A673 (cell line): ENCODE data around the gene FOLR2. TPM values are rescaled to one million over a fixed set of nuclear protein-coding genes. Genes with fewer than 3 reads are reported as not detected.

Experiments
- BruUV-seq: library from RNA; stranded (reverse); fragments of 400-500 nt; replicated peaks from 2 replicates; lab custom pipeline; 2021; lab: Mats Ljungman, UMichigan
- CTCF ChIA-PET: fragments of 300-600 bp; sonication (Branson Sonifier 250); formaldehyde crosslinking; loops from one replicate; lab custom pipeline; 2022; ENCODE audit warnings: antibody characterized with exemption; lab: Charles Lee
- POLR2A ChIA-PET: fragments of 300-600 bp; sonication (Branson Sonifier 250); formaldehyde crosslinking; loops from one replicate; lab custom pipeline; 2022; ENCODE audit warnings: antibody characterized with exemption; ENCODE audit not compliant: low non-redundant PET; lab: Charles Lee
- DNase-seq: peaks from one replicate; pipeline ENCODE4 v3.0.0-alpha.2; 2015; ENCODE audit warnings: low spot score
- H3K27ac ChIP-seq: fragments of 200-600 bp; sonication (generic); 2 replicates; pipeline ENCODE4 v1.5.1; 2016; ENCODE audit warnings: mixed run types, low read depth, mild to moderate bottlenecking, mixed read lengths, antibody characterized with exemption, low read length; ENCODE audit not compliant: poor library complexity, severe bottlenecking
- H3K27me3 ChIP-seq: fragments of 200-600 bp; sonication (generic); replicated peaks from 2 replicates; pipeline ENCODE4 v1.6.1; 2017; ENCODE audit warnings: mixed run types, low read depth, mild to moderate bottlenecking, mixed read lengths, antibody characterized with exemption, low read length; ENCODE audit not compliant: insufficient read depth, poor library complexity
- H3K36me3 ChIP-seq: fragments of 200-600 bp; sonication (generic); 2 replicates; pipeline ENCODE4 v1.6.1; 2016; ENCODE audit warnings: mixed run types, mild to moderate bottlenecking, mixed read lengths, antibody characterized with exemption, low read length; ENCODE audit not compliant: insufficient read depth, poor library complexity, severe bottlenecking
- H3K4me1 ChIP-seq: fragments of 200-600 bp; sonication (generic); 2 replicates; pipeline ENCODE4 v1.6.1; 2017; ENCODE audit warnings: mixed run types, mild to moderate bottlenecking, mixed read lengths, antibody characterized with exemption, low read length; ENCODE audit not compliant: insufficient read depth, poor library complexity, severe bottlenecking
- H3K4me3 ChIP-seq: fragments of 200-600 bp; sonication (generic); 2 replicates; pipeline ENCODE4 v1.5.1; 2016; ENCODE audit warnings: low read depth, mixed run types, mild to moderate bottlenecking, mixed read lengths, low read length; ENCODE audit not compliant: poor library complexity, severe bottlenecking
- H3K9me3 ChIP-seq: fragments of 200-600 bp; sonication (generic); 2 replicates; pipeline ENCODE4 v1.6.1; 2016; ENCODE audit warnings: mixed run types, low read depth, mild to moderate bottlenecking, mixed read lengths, antibody characterized with exemption, low read length; ENCODE audit not compliant: poor library complexity, severe bottlenecking
- CTCF ChIP-seq: fragments of 300-800, 200-600 bp; sonication (generic); conservative IDR thresholded peaks from 2 replicates; pipeline ENCODE4 v1.5.1; 2017; ENCODE audit warnings: low read depth, mild to moderate bottlenecking, antibody characterized with exemption, low read length, moderate library complexity, mixed read lengths
- EZH2 ChIP-seq: fragments of 200-600 bp; sonication (generic); IDR thresholded peaks from 2 replicates; pipeline ENCODE4 v1.6.1; 2017; ENCODE audit warnings: borderline replicate concordance, low read depth, mild to moderate bottlenecking, mixed read lengths, antibody characterized with exemption, low read length; ENCODE audit not compliant: poor library complexity, severe bottlenecking
- intact Hi-C: fragments of 100-400 bp; cut with micrococcal nuclease; formaldehyde crosslinking; loops from one replicate; pipeline ENCODE4 v1.10.0; 2022; ENCODE audit not compliant: unreplicated experiment
- total RNA-seq: library from RNA; stranded (reverse); gene quantifications from 2 replicates; pipeline ENCODE4 v1.2.3, GENCODE V29; 2021

FOLR2 gene
- total RNA-seq, 1 experiment from 2014 or later: not detected

GRCh38 chr11:72239313-72239848 lies 22.8 kb downstream of the FOLR2 start:
- ChIA-PET POLR2A (no interaction called here), CTCF (no interaction called here)
- Histone ChIP-seq H3K4me1 (no peaks in the 10 kb centered on the region), H3K36me3 (peaks cover 16% of the 10 kb centered on the region), H3K4me3 (no peak overlapping the region), H3K9me3 (no peaks in the 10 kb centered on the region), H3K27me3 (peaks cover 54% of the 10 kb centered on the region), H3K27ac (no peak overlapping the region)
- BruUV-seq: no TSS peak
- no peak for DNase-seq
- intact Hi-C loops: loop anchor here (5.0 kb wide), 1 partner anchor 193 kb away; the partner anchor contains the start of gene CLPB
- TF ChIP-seq CTCF: no peak
- TF ChIP-seq EZH2: no peak

- Histone ChIP-seq H3K4me3 (no peak overlapping the region), H3K27me3 (peaks cover 59% of the 10 kb centered on the region), H3K36me3 (peaks cover 13% of the 10 kb centered on the region), H3K27ac (no peak overlapping the region), H3K4me1 (no peaks in the 10 kb centered on the region), H3K9me3 (no peaks in the 10 kb centered on the region)
- BruUV-seq: no TSS peak
- DNase-seq: peak; percentile 35
- ChIA-PET CTCF (no interaction called here), POLR2A (no interaction called here)
- intact Hi-C loops: loop anchor here (5.0 kb wide), 1 partner anchor 192 kb away; the partner anchor contains the start of gene CLPB
- TF ChIP-seq EZH2: peak; percentile 59
- TF ChIP-seq CTCF: no peak
Measured at GRCh38 chr11:72239849-72240460, 23.4 kb downstream of the FOLR2 start.

- H3K9me3 ChIP-seq: no peaks in the 10 kb centered on the region
- TF ChIP-seq EZH2: no peak
- ChIA-PET CTCF (no interaction called here), POLR2A (no interaction called here)
- H3K27ac ChIP-seq: no peak overlapping the region
- no peak overlapping the region for H3K4me3 ChIP-seq
- H3K36me3 ChIP-seq: peaks cover 7% of the 10 kb centered on the region
- intact Hi-C loops: no loop called here
- peaks cover 66% of the 10 kb centered on the region for H3K27me3 ChIP-seq
- no TSS peak for BruUV-seq
- DNase-seq: no peak
- H3K4me1 ChIP-seq: no peaks in the 10 kb centered on the region
Measured at GRCh38 chr11:72240461-72241290, 24.1 kb downstream of the FOLR2 start.
